PFSK-1 (cell line): Measurements from ENCODE around the gene SESTD1.
A peak's percentile ranks its signal among the peaks of the same experiment; 100 is the strongest.

Experiments
- FOXP2 ChIP-seq: optimal IDR thresholded peaks from 2 replicates; pipeline ENCODE3; 2011; ENCODE audit warnings: borderline replicate concordance, control low read depth, inconsistent platforms; ENCODE audit not compliant: insufficient read depth; ENCODE audit errors: extremely low read length, extremely low read depth
- POLR2AphosphoS5 ChIP-seq: IDR thresholded peaks from 2 replicates; pipeline ENCODE4 v1.6.1; 2012; ENCODE audit warnings: low read depth, mild to moderate bottlenecking, control low read depth, low read length, moderate library complexity
- SIN3A ChIP-seq: IDR thresholded peaks from 2 replicates; pipeline ENCODE4 v1.6.1; 2012; ENCODE audit warnings: mild to moderate bottlenecking, low read length, moderate library complexity, borderline replicate concordance; ENCODE audit not compliant: insufficient read depth
- TAF1 ChIP-seq: IDR thresholded peaks from 2 replicates; pipeline ENCODE4 v1.6.1; 2012; ENCODE audit warnings: low read length, control low read depth, borderline replicate concordance; ENCODE audit not compliant: insufficient read depth
- TF ChIP-seq, protein P1 (sequence below), 2 experiments: IDR thresholded peaks; 2 replicates each; pipeline versions ENCODE4 v1.6.1 to v1.8.0; 2011 to 2012; ENCODE audit warnings: low read depth in 2 of 2, low read length in 2 of 2, control low read depth in 1 of 2, inconsistent platforms in 1 of 2, mild to moderate bottlenecking in 1 of 2, moderate library complexity in 1 of 2; ENCODE audit not compliant: insufficient read depth in 1 of 2

The SESTD1 gene

DNA sequence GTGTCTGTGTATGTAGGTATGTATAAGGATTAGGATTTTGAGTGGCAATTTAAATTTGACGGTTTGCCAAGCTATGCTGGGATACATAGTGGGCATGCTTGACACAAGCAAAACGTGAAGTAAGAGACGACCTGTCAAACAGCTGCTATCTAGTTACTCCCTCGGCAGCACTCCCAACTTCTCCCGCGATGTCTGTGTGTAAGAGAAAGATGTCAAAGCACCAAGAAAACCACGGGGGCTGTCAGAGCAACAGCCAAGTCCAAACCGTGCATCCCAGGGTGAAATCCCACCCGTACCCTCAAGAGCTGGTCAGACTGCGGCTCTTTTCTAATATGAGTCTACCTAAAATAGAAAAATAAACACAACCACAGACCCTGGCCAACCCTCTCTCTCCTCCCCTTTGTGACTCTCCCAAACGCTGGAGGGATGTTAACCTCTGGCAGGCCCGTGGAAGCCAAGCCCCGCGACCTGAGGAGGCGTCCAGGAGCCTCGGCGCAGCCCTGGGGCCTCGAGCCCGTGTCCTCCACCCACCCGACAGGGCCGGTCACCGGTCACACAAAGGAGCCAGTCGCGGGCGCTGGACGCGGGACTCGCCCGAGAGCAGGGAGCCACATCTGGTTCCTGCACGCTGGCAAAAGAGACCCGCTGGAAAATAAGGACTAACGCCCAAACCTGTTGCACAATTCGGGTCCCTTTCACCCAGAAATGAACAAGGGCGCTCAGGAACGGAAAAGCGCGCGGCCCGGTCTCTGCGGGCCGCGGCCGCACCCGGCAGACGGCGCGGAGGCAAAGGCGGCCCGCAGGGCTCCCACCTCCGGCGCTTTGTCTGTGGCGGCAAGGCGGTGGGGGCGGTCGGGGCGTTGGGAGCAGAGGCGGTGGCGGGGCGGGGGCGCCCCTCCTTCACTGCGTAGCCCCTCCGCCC is 925 bp downstream of the SESTD1 start:
- no peak for TF ChIP-seq FOXP2
- peak; percentile 67; the same call in 1 of the 2 replicates for TF ChIP-seq SIN3A
- TF ChIP-seq, protein P1, sequence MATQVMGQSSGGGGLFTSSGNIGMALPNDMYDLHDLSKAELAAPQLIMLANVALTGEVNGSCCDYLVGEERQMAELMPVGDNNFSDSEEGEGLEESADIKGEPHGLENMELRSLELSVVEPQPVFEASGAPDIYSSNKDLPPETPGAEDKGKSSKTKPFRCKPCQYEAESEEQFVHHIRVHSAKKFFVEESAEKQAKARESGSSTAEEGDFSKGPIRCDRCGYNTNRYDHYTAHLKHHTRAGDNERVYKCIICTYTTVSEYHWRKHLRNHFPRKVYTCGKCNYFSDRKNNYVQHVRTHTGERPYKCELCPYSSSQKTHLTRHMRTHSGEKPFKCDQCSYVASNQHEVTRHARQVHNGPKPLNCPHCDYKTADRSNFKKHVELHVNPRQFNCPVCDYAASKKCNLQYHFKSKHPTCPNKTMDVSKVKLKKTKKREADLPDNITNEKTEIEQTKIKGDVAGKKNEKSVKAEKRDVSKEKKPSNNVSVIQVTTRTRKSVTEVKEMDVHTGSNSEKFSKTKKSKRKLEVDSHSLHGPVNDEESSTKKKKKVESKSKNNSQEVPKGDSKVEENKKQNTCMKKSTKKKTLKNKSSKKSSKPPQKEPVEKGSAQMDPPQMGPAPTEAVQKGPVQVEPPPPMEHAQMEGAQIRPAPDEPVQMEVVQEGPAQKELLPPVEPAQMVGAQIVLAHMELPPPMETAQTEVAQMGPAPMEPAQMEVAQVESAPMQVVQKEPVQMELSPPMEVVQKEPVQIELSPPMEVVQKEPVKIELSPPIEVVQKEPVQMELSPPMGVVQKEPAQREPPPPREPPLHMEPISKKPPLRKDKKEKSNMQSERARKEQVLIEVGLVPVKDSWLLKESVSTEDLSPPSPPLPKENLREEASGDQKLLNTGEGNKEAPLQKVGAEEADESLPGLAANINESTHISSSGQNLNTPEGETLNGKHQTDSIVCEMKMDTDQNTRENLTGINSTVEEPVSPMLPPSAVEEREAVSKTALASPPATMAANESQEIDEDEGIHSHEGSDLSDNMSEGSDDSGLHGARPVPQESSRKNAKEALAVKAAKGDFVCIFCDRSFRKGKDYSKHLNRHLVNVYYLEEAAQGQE (IDR thresholded peaks at IDR 0.05; ENCODE audit: insufficient read depth in 1 of 2, low read depth in 2 of 2, low read length in 2 of 2), result no peak
- no peak for TF ChIP-seq TAF1
- TF ChIP-seq POLR2AphosphoS5, result no peak

DNA sequence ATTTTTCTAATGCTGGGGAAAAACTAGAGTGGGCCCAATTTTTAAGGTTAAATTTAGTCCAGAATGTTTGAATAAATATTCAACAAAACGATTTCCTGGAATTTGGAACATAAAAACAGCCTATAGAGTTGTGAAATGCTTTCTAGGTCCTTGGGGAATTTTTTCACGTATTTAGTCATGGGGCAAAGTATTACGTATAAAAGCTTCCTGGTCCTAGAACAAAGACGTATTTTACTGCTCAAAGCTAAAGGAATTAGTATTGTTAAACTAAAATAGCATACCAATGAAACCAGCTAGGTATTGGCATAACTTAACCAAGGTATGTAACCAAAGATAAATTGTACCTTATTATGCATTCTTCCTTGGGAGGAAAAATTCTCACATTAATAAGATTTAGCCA is 1.6 kb downstream of the SESTD1 start:
- TF ChIP-seq FOXP2 (no peak), POLR2AphosphoS5 (no peak), SIN3A (no peak), TAF1 (no peak)
- TF ChIP-seq, protein P1 (IDR thresholded peaks at IDR 0.05; ENCODE audit: insufficient read depth in 1 of 2, low read depth in 2 of 2, low read length in 2 of 2), result no peak

DNA sequence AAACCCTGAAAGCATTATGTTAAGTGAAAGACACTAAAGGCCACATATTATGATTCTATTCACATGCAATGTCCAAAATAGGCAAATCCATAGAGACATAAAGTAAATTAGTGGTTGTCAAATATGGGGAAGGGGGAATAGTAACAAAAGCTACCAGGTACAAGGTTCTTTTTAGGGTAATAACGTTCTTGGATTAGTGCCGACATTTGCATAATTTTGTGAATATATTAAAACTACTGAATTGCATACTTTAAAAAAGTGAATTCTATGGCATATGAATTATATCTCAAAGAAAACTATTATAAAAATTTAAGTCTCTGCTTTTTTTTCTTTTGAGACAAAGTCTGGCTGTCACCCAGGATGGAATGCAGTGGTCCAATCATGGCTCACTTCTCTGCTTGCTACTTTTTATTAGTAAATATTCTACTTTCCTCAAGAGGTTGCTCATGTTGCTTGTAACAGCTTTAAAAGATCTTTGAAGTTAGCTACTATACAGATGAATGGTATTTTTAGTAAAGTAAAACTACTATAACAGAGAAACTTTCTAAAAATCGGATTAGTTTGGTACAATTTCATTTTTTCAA is 2.5 kb downstream of the SESTD1 start:
- TF ChIP-seq TAF1 (no peak), SIN3A (no peak), POLR2AphosphoS5 (no peak), FOXP2 (no peak)
- TF ChIP-seq, protein P1 (IDR thresholded peaks at IDR 0.05; ENCODE audit: insufficient read depth in 1 of 2, low read depth in 2 of 2, low read length in 2 of 2), result no peak

DNA sequence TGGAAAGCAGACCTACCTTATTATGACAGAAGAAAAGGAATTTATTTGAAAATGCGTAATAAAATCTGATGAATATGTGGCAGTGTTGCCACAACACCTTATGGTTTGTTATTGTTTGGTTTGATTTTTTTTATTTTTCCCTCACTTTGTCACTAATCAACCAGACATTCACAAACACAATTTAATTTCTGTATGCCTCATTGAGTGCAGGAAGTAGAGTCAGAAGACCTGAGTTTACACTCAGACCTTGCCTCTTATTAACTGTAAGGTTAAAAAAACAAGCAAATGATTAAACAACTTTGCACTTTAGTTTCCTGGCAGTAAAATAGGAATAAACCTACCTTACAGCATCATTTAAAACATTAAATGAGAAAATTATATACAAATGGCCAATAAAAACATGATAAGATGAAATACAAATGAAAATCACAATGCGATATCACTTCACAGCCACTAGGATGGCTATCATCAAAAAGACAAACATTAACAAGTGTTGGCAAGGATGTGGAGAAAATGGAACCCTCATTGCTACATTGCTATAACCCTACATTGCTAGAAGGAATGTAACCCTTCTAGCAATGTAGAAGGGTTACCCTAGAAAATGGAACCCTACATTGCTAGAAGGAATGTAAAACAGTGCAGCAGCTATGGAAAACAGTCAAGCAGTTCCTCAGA is 3.3 kb downstream of the SESTD1 start:
- TF ChIP-seq TAF1 (no peak), FOXP2 (no peak), SIN3A (no peak), POLR2AphosphoS5 (no peak)
- TF ChIP-seq, protein P1 (IDR thresholded peaks at IDR 0.05; ENCODE audit: insufficient read depth in 1 of 2, low read depth in 2 of 2, low read length in 2 of 2), result no peak
